Stimulated activated naive CD8-positive, alpha-beta T cell treated with anti-CD3 and anti-CD28 coated beads, Interleukin-15, Interleukin-2, amounts not matched to agents 100 U/mL and 50 U/mL, for 24 hours (primary cell): ENCODE data around the gene EXOG.
A peak's percentile ranks its signal among the peaks of the same experiment; 100 is the strongest.

Experiments
- ATAC-seq: fragments of 150-1000 bp; cut with Tn5 transposase; one replicate; pipeline ENCODE4 v1.10.0; 2021
- DNase-seq: peaks from one replicate; pipeline ENCODE4 v3.0.0; 2021

Gene EXOG

DNA sequence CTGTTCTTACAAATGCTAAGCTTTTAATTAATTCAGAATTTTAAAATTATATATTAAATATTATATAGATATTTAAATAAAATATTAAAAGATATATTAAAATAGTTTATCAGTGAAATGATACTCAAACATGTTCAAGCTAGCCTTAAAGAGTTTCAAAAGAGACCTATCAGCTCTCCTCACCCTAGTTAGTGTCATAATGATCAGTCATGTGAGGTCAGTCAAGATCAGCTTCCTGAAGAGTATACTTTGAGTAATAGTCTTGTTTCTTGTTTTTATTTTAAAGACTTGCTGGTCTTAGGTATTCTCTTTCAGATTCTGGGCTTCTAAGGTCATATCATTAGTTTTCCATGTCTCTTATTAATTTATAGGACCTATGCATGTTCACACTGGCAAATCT, 14.5 kb downstream of the EXOG start:
- DNase-seq, result no peak
- no peak for ATAC-seq

- ATAC-seq (no peak), DNase-seq (no peak)
These were observed 15.4 kb downstream of the EXOG start for GRCh38 chr3:38511546-38511945.

- no peak for ATAC-seq
- DNase-seq, result no peak
These were observed 19.2 kb downstream of the EXOG start for GRCh38 chr3:38515367-38515766.

DNA sequence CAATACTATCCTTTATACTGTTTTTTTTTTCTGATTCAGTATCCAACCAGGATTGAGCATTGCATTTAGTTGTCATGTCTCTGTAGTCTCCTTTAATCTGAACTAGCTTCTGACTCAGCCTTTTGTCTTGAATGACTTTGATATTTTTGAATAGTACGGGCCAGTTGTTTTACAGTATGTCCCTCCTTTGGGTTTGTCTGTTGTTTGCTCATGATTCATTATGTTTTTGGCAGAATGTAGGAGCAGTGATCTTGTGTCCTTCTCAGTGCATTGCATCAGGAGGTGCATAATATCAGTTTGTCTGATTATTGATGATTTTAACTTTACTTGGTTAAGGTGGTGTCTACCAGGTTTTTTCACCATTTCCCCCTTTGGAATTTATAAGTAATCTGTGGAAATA, 20.5 kb downstream of the EXOG start:
- ATAC-seq, result no peak
- no peak for DNase-seq

- ATAC-seq (no peak), DNase-seq (no peak)
These were observed 22.9 kb downstream of the EXOG start for GRCh38 chr3:38519000-38519399.

- no peak for DNase-seq
- ATAC-seq, result peak; percentile 52
These were observed 23.5 kb downstream of the EXOG start for GRCh38 chr3:38519651-38520050.

DNA sequence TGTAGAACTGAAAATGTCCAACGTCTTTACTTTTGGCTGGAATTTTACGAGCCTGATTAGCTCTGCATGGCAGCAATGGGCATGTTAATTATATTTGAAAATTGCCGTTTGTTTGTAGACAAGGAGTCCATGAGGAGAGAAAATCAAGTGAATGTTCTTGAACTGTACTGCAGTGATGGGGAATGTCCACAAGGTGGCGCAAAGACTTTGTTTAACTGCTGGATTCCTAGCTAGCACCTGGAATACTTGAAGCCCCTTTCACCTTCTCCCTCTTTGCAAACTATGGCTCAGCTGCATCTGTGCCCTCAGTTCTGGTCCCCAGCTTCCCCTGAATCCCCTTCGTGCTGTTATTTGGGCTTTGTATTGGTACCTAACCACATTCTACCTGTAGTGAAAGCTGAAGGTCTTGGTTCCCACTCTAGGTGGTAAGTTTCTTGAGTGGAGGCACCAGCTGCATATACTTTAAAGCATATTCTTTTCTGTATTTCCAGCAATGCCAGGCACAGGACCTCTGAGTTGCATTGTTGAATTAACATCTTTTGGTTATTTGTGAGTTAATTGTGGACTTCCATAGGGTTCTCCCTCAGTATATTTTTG, 25.3 kb downstream of the EXOG start:
- DNase-seq (peak; percentile 56), ATAC-seq (no peak)

GRCh38 chr3:38522002-38522401, 25.9 kb downstream of the EXOG start:
- ATAC-seq, result no peak
- no peak for DNase-seq

- DNase-seq (no peak), ATAC-seq (no peak)
These were observed 28.1 kb downstream of the EXOG start for GRCh38 chr3:38524141-38524739.

DNA sequence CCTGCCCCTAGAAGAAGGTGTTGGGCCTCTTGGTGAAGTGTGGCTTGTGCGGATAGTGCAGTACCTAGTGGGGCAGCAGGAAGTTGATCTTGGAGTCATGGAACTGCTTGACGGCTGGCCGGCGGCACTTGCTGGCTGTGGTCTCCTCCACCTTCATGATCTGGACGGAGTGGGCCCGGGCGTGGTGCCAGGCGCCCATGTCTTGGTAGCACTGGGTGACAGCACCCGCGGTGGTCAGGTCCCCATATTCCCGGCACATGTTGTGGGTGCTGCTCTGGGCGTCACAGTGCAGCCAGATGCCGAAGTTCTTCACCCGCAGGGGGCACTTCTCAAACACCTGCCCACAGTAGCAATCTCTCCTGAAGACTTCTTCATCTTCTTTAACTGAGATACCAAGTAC, 30.7 kb downstream of the EXOG start:
- DNase-seq (no peak), ATAC-seq (no peak)

- no peak for ATAC-seq
- no peak for DNase-seq
These were observed 32.3 kb downstream of the EXOG start for GRCh38 chr3:38528457-38528856.

DNA sequence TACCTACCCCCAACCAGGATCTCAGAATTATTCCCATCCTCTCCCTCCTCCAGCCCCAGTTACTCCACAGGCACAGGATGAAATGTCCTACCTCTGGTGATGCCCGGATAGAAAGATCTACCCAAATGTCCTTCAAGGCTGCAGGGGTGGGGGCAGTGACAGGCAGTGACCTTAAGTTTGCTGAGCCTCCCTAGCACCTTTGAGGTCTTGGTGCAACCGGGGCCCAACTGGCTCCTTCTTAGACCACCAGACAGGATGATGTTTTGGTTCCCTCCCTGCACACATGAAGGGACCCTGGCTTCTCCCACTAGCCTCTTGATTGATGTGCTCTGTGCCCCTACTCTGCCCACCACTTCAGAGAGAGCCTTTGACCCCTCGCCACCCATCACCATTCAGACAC, 36.4 kb downstream of the EXOG start:
- DNase-seq (no peak), ATAC-seq (no peak)

DNA sequence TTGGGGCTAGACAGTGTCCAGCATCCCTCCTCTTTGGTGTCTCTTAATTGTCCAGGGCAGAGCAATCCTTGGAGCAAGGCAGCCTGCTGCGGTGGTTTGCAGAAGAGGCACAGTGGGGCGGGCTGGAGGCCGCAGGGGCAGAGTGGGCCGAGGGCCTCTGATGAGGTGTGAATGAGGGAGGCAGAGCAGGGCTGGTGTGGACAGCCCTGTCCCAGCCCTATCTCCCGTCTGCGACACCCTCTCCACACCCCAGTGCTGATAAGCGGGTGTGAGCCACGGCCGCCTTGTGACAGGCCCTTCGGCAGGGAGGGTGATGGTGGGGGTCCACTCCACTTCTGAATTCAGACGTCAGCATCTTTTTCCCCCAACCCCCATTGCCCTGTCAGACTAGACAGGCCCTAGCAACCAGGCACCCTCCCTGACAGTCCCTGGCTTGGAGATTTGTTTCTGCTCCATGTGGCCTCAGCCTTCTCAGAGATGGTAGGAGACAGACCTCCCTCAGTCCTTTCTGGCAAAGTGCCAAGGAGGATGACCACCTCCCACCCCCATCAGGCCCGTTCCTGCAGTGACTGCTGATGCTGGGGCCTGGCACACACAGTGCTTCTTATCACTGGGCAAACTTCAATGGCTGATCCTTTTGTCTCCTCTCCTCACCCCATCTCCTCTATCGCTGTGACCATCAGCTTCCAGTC, 37.3 kb downstream of the EXOG start:
- ATAC-seq, result no peak
- no peak for DNase-seq

- no peak for DNase-seq
- ATAC-seq, result no peak
These were observed 38.0 kb downstream of the EXOG start for GRCh38 chr3:38534180-38534579.

DNA sequence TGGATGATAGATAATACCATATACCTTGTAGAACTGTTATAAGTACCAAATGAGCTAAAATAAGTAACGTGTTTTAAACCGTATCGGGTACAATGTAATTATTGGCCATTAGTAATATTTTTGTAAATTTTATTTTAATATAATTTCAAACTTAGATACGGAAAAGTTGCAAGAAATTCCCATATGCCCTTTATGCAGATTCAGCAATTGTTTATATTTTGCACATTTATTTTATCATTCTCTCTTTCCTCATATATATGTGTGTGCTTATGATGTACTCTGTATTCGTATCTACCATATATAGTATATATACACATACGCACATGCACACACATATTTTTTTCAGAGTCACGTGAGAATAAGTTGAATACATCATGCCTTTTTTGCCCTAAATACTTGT, 38.5 kb downstream of the EXOG start:
- DNase-seq, result no peak
- no peak for ATAC-seq

- ATAC-seq (no peak), DNase-seq (no peak)
These were observed 40.5 kb downstream of the EXOG start for GRCh38 chr3:38536671-38537070.

DNA sequence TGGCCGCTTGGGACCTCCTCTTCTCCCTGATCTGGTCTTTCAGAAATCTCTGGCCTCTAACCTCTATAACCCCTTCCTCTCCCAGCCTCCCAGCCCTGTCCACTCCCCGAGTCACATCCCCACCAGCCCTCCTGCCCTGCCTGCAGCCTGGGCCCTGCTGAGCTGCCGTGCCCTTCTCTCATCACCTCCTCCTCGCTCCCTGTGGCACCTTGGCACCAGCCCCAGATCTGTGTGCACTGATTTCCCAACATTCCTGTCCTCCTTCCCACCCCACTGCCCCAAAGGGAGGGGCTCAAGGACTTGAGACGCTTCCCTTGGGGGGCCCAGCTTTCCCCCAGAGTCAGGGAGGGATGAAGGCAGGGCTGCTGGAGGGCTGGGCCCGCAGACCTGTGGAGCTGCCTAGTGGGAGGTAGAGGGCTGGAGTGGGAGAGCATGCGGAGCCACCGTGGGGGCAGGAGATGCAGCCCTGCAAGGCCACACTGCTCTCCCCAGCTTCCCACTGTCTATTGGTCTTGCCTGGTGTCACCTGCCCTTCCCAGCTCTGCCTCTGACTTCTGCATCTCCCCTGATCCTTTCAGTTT, 42.7 kb downstream of the EXOG start:
- ATAC-seq, result no peak
- no peak for DNase-seq

DNA sequence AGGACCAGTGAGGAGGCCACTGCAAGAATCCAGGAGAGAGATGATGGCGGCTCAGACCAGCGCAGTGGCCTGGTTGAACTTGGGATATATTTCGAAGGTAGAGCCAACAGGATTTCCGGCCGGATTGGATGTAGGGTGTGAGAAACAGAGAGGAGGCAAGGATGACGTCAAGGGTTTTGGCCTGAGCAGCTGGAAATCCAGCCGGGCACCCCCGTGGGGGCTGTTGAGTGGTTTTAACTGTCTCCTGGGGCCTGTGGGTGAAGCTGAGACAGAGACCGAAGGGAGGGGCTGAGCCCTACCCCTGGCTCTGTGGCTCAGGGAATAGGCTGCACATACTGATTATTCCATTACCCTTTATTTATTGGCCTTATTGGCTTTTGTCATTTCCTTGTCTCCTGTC, 45.7 kb downstream of the EXOG start:
- DNase-seq (no peak), ATAC-seq (no peak)

DNA sequence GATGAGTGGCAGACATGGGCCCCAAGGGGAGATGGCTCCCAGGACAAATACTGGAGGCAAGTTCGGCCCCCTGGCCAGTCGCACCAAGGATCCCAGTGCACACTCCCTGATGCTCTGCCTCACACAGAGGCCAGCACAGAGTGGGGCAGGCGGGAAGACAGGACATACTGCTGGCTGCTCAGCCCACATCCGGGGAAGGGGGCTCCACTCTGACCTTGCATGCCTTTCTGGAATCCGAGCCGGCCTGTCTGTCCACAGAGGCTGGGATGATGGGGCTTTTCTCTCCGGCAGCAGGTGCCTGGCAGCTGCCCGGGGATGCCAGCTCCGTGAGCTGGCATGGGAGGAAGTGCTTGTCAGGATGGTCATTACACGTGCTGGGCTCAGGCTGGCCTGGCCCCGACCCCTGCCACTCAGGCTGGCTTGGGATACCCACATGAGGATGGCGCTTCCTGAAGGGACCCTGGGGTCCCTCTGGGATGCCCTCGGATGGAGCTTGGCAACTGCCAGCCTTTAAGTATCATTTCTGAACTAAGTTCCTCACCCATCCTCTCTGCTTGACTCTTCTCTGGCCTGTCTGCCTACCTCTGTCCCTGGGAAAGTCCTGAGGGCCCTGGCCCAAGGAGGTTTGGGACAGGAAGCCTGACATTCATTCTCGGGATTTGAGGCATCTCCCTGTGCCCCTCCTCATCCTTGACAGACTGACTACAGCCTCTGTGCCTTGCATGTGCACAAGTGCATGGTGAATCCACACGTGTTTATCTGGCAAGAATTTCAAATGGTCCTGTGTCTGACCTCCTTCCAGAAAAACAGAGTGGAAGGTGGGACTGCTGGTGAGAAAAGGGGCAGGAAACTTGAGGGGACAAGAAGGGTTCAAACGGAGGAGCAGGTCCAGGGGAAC, 46.5 kb downstream of the EXOG start:
- ATAC-seq (no peak), DNase-seq (no peak)

DNA sequence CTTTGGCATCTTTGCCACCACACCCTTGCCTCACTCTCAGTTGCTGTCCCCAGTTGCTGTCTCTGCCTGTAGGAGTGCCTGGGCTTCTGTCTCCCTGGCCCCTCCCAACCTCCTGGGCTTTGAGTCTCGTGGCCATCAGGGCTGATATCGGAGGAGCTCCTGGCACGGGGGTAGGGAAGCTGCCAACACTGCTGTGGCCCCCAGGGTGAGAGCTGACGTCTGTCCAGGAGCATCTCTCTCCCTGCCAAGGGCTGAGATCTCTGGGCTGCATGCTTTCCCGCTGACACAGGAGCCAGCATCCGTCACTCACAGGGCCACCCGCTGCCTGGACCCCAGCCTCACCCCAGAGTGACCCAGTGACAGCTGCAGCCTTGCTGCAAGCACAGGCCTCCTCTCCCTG, 47.4 kb downstream of the EXOG start:
- ATAC-seq (no peak), DNase-seq (no peak)

DNA sequence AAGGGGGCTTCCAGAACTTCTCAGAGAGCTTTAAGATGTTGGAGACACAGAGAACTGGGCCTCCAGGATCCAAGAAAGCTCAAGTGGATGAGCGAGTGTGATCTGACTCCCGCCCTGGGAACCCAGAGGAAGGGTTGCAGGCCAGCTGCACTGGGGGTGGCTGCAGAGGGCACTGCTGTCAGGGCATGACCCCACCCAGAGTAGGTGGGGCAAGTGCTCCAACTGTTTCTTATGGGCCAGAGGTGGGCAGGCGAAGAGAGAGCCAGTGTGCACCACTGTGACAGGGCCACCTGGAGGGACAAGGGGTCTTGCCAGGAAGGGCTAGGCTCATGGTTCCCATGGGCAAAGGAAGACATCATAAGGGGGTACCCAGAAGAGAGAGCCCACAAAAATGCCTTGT, 48.8 kb downstream of the EXOG start:
- ATAC-seq, result no peak
- no peak for DNase-seq

DNA sequence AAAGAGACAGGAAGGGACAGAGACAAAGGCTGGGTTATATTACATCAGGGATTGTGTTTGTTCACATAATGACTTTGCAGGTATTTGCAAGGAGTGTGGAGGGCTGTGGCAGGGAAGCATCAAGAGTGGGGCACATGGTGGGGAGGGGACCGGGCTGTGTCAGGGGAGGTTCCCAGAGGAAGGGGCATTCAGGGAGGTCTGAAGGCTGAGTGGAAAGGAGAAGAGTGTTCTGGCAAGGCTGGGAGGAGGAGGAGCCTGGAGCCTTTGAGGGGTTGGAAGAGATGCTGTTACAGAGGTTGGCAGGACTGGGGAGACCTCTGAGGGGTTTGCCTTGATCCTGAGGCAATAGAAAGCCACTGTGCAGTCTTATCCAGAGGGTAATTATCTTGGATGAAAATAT, 49.4 kb downstream of the EXOG start:
- no peak for DNase-seq
- no peak for ATAC-seq

DNA sequence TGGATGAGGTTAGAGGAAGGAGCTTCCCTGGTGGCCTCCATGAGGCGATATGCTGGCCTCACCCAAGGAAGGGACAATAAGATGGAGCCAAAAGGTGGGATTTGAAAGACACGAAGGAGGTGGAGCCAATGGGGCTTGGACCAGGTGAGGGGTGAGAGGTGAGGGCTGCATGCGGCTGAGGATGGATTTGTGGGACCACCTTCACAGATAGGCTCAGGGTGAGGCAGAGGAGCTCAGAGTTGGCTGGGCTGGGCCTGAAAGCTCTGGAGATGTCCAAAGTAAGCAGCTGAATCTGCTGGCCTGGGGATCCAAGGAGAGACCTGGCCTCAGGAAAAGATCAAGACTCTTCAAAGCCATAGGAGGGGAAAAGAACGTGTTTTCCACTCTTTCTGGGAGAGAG, 49.8 kb downstream of the EXOG start:
- no peak for ATAC-seq

More for the DNA sequence above, 49.8 kb downstream of the EXOG start:
- DNase-seq, result no peak
